Hepatocyte (in vitro differentiated cells): ENCODE data around the gene MYH6. TPM values are rescaled to one million over a fixed set of nuclear protein-coding genes. Genes with fewer than 3 reads are reported as not detected.

Experiments used
- DNase-seq: peaks from one replicate; pipeline ENCODE4 v3.0.0-alpha.2; 2016; ENCODE audit warnings: low spot score
- H2AFZ ChIP-seq: fragments of 200-600 bp; sonication (generic); 2 replicates; pipeline ENCODE4 v1.6.0; 2016; ENCODE audit warnings: antibody characterized with exemption, mild to moderate bottlenecking
- H3K27ac ChIP-seq: fragments of 200-600 bp; sonication (generic); 2 replicates; pipeline ENCODE4 v1.5.1; 2016; ENCODE audit warnings: mild to moderate bottlenecking
- H3K27me3 ChIP-seq: fragments of 200-600 bp; sonication (generic); 2 replicates; pipeline ENCODE4 v1.6.1; 2016
- H3K36me3 ChIP-seq: fragments of 200-600 bp; sonication (generic); replicated peaks from 2 replicates; pipeline ENCODE4 v1.5.1; 2016; ENCODE audit warnings: low read depth; ENCODE audit not compliant: insufficient read depth
- H3K4me1 ChIP-seq: fragments of 200-600 bp; sonication (generic); 2 replicates; pipeline ENCODE4 v1.5.1; 2016; ENCODE audit warnings: mild to moderate bottlenecking, moderate library complexity; ENCODE audit not compliant: insufficient read depth
- H3K4me2 ChIP-seq: fragments of 200-600 bp; sonication (generic); 2 replicates; pipeline ENCODE4 v1.6.0; 2016
- H3K4me3 ChIP-seq: fragments of 200-600 bp; sonication (generic); 2 replicates; pipeline ENCODE4 v1.5.1; 2016; ENCODE audit warnings: mild to moderate bottlenecking
- H3K79me2 ChIP-seq: fragments of 200-600 bp; sonication (generic); 2 replicates; pipeline ENCODE4 v1.6.0; 2017; ENCODE audit warnings: mild to moderate bottlenecking
- H3K9me2 ChIP-seq: fragments of 200-600 bp; sonication (generic); replicated peaks from 2 replicates; pipeline ENCODE4 v1.6.0; 2017; ENCODE audit warnings: mild to moderate bottlenecking; ENCODE audit not compliant: insufficient read depth
- H3K9me3 ChIP-seq: fragments of 200-600 bp; sonication (generic); 2 replicates; pipeline ENCODE4 v1.5.1; 2016; ENCODE audit warnings: low read depth, mild to moderate bottlenecking
- H4K20me1 ChIP-seq: fragments of 200-600 bp; sonication (generic); 2 replicates; pipeline ENCODE4 v1.6.0; 2016; ENCODE audit warnings: mild to moderate bottlenecking; ENCODE audit not compliant: insufficient read depth, poor library complexity, severe bottlenecking
- CTCF ChIP-seq: fragments of 200-600 bp; sonication (generic); IDR thresholded peaks from 2 replicates; pipeline ENCODE4 v1.5.1; 2016; ENCODE audit warnings: antibody characterized with exemption, mild to moderate bottlenecking; ENCODE audit not compliant: poor library complexity
- EZH2 ChIP-seq: fragments of 200-600 bp; sonication (generic); IDR thresholded peaks from 2 replicates; pipeline ENCODE4 v1.6.1; 2016; ENCODE audit warnings: antibody characterized with exemption, mild to moderate bottlenecking, borderline replicate concordance
- EZH2phosphoT487 ChIP-seq: fragments of 200-600 bp; sonication (generic); IDR thresholded peaks from one replicate; pipeline ENCODE4 v1.6.1; 2018; ENCODE audit warnings: antibody characterized with exemption, mild to moderate bottlenecking, low read depth, moderate library complexity; ENCODE audit not compliant: unreplicated experiment, severe bottlenecking
- WGBS: methylation state at CpG from one replicate; pipeline ENCODE4 v1.1.6; 2016; ENCODE audit warnings: low lambda C conversion rate; ENCODE audit errors: missing lambda C conversion rate; 5-methylcytosine and 5-hydroxymethylcytosine counted together
- polyA plus RNA-seq: library from polyadenylated mRNA; unstranded; fragments of >200 nt; fragmentation: Nextera tagmentation; extraction: Ambion mirVana; gene quantifications from 2 replicates; pipeline ENCODE4 v1.2.1, GENCODE V29; 2016
- total RNA-seq: library from RNA; depleted of rRNA; stranded (reverse); fragments of >200 nt; gene quantifications from 2 replicates; pipeline ENCODE4 v1.2.3, GENCODE V29; 2014

The MYH6 gene
- total and polyA plus RNA-seq, 2 experiments from 2014 or later = 0.97 TPM; not detected in 1

GRCh38 chr14:23441076-23441475, 33.0 kb upstream of the MYH6 start:
- H3K79me2 ChIP-seq = no peaks in the 10 kb centered on the region
- no peaks in the 10 kb centered on the region for H3K27me3 ChIP-seq
- DNase-seq = no peak
- no peak for TF ChIP-seq EZH2phosphoT487
- TF ChIP-seq EZH2 = no peak
- no peak for TF ChIP-seq CTCF
- no peak overlapping the region for H2AFZ ChIP-seq
- H3K27ac ChIP-seq = no peak overlapping the region
- H3K9me3 ChIP-seq = no peaks in the 10 kb centered on the region
- no peaks in the 10 kb centered on the region for H3K9me2 ChIP-seq
- H3K36me3 ChIP-seq = no peaks in the 10 kb centered on the region
- 58% methylated on average over 1 of the region's 1 CpG for WGBS
- no peaks in the 10 kb centered on the region for H3K4me1 ChIP-seq
- H4K20me1 ChIP-seq = no peaks in the 10 kb centered on the region
- no peak overlapping the region for H3K4me3 ChIP-seq
- H3K4me2 ChIP-seq = no peak overlapping the region

- H4K20me1 ChIP-seq = no peaks in the 10 kb centered on the region
- TF ChIP-seq CTCF (no peak), EZH2 (no peak), EZH2phosphoT487 (no peak)
- H2AFZ ChIP-seq = no peak overlapping the region
- H3K4me2 ChIP-seq = no peak overlapping the region
- no peak for DNase-seq
- H3K9me3 ChIP-seq = no peaks in the 10 kb centered on the region
- H3K4me1 ChIP-seq = no peaks in the 10 kb centered on the region
- WGBS = 94% methylated on average over 6 of the region's 6 CpGs
- H3K4me3 ChIP-seq = no peak overlapping the region
- no peaks in the 10 kb centered on the region for H3K36me3 ChIP-seq
- H3K27me3 ChIP-seq = no peaks in the 10 kb centered on the region
- H3K79me2 ChIP-seq = no peaks in the 10 kb centered on the region
- H3K27ac ChIP-seq = no peak overlapping the region
- no peaks in the 10 kb centered on the region for H3K9me2 ChIP-seq
These were observed 31.2 kb upstream of the MYH6 start for GRCh38 chr14:23439107-23439835.

GRCh38 chr14:23438101-23438971, 30.3 kb upstream of the MYH6 start:
- no peaks in the 10 kb centered on the region for H3K36me3 ChIP-seq
- no peak overlapping the region for H3K27ac ChIP-seq
- no peaks in the 10 kb centered on the region for H3K79me2 ChIP-seq
- H4K20me1 ChIP-seq = no peaks in the 10 kb centered on the region
- no peaks in the 10 kb centered on the region for H3K9me2 ChIP-seq
- H3K27me3 ChIP-seq = no peaks in the 10 kb centered on the region
- no peak overlapping the region for H3K4me2 ChIP-seq
- H3K4me1 ChIP-seq = no peaks in the 10 kb centered on the region
- H2AFZ ChIP-seq = no peak overlapping the region
- TF ChIP-seq EZH2phosphoT487 = no peak
- TF ChIP-seq CTCF = no peak
- TF ChIP-seq EZH2 = no peak
- 66% methylated on average over 15 of the region's 15 CpGs for WGBS
- H3K4me3 ChIP-seq = no peak overlapping the region
- H3K9me3 ChIP-seq = no peaks in the 10 kb centered on the region
- no peak for DNase-seq
